Sigmoid colon (tissue), 7 donors: ENCODE measurements around the gene LIME1. TPM values are rescaled to one million over a fixed set of nuclear protein-coding genes. Genes with fewer than 3 reads are reported as not detected.
A peak's percentile ranks its signal among the peaks of the same experiment; 100 is the strongest.

ENCODE experiments used
- DNase-seq: peaks from one replicate; pipeline ENCODE4 v3.0.0-alpha.2; 2019
- H3K27ac ChIP-seq, 4 donors: fragments of 200-600 bp; sonication (generic); one replicate each; pipeline ENCODE4 v1.5.1; 2016 to 2019; ENCODE audit warnings: mild to moderate bottlenecking in 1 of 4
- H3K27me3 ChIP-seq, 3 donors: fragments of 200-600 bp; sonication (generic); one replicate each; pipeline ENCODE4 v1.5.1; 2019; ENCODE audit warnings: mild to moderate bottlenecking in 1 of 3
- H3K36me3 ChIP-seq, 4 donors: fragments of 200-600 bp; sonication (generic); one replicate each; pipeline ENCODE4 v1.5.1; 2016 to 2019
- H3K4me1 ChIP-seq, 4 donors: fragments of 200-600 bp; sonication (generic); one replicate each; pipeline ENCODE4 v1.5.1; 2017 to 2019
- H3K4me3 ChIP-seq, 4 donors: fragments of 200-600 bp; sonication (generic); one replicate each; pipeline ENCODE4 v1.5.1; 2017 to 2019; ENCODE audit warnings: mild to moderate bottlenecking in 2 of 4, moderate library complexity in 1 of 4
- H3K9me3 ChIP-seq, 4 donors: fragments of 200-600 bp in 3 of 4; sonication (generic) in 3 of 4; one replicate each; pipeline versions ENCODE4 v1.5.1 to v1.6.1; 2013 to 2019
- EP300 ChIP-seq, 4 donors: sonication (generic); formaldehyde crosslinking; IDR thresholded peaks; one replicate each; pipeline ENCODE4 v1.6.1; 2017; ENCODE audit warnings: antibody characterized with exemption in 4 of 4
- POLR2A ChIP-seq, 2 donors: fragments of 450-650 bp; IDR thresholded peaks; one replicate each; pipeline ENCODE4 v1.6.1; 2016; ENCODE audit warnings: antibody characterized with exemption in 2 of 2, mild to moderate bottlenecking in 2 of 2, moderate library complexity in 2 of 2
- POLR2AphosphoS5 ChIP-seq, 4 donors: sonication (generic); formaldehyde crosslinking; IDR thresholded peaks; one replicate each; pipeline ENCODE4 v1.6.1; 2017; ENCODE audit warnings: antibody characterized with exemption in 4 of 4
- WGBS, 2 donors: extraction: QIAGEN DNeasy Blood & Tissue Kit; methylation state at CpG; one replicate each; pipeline ENCODE4 v1.1.7; 2013; 5-methylcytosine and 5-hydroxymethylcytosine counted together
- intact Hi-C: fragments of 100-400 bp; cut with DNase I; formaldehyde crosslinking; loops from one replicate; pipeline ENCODE4 v1.15.1; 2023
- polyA plus RNA-seq, 3 donors: library from polyadenylated mRNA; stranded (reverse); fragments of 200-250 nt; gene quantifications; one replicate each; pipeline ENCODE4 v1.2.3, GENCODE V29; 2013
- total RNA-seq, 4 donors: library from RNA; depleted of rRNA; stranded (reverse); fragments of >200 nt; gene quantifications; one replicate each; pipeline ENCODE4 v1.1.0, GENCODE V29; 2016
- TF ChIP-seq, protein P1 (sequence below), 4 experiments: fragments of 450-650 bp in 3 of 4; fragments of 200-600 bp in 1 of 4; IDR thresholded peaks; one replicate each; pipeline ENCODE4 v1.5.1; 2016 to 2019; ENCODE audit warnings: antibody characterized with exemption in 4 of 4, mild to moderate bottlenecking in 3 of 4, moderate library complexity in 2 of 4
- donor health status: healthy with polysubstance abuse.
- donor health status: Bipolar disorder and iron deficiency.
- donor health status: healthy.

The LIME1 gene
- total and polyA plus RNA-seq, 7 donors, result 4.6 to 35.3 (median 6.4) TPM; not detected in 1

GRCh38 chr20:63740627-63741353, 4.3 kb downstream of the LIME1 start:
- intact Hi-C loops, result loop anchor here (2.0 to 5.0 kb wide), 2 partner anchors 114 to 523 kb away; partner anchors contain the start of genes GMEB2 and YTHDF1
- peaks cover 0 to 10% (median 0%) of the 10 kb centered on the region in 3 donors for H3K27me3 ChIP-seq
- peak; percentile 98 for DNase-seq
- WGBS, 2 donors, result 3 to 15% methylated on average over 29 of the region's 29 CpGs
- TF ChIP-seq EP300 (IDR thresholded peaks at IDR 0.05) (peak in 1 of 4 donors; percentile 1), POLR2AphosphoS5 (IDR thresholded peaks at IDR 0.05) (peak; percentile 77 to 83 (median 80)), POLR2A (IDR thresholded peaks at IDR 0.05) (peak; percentile 64 to 70)
- TF ChIP-seq, protein P1, sequence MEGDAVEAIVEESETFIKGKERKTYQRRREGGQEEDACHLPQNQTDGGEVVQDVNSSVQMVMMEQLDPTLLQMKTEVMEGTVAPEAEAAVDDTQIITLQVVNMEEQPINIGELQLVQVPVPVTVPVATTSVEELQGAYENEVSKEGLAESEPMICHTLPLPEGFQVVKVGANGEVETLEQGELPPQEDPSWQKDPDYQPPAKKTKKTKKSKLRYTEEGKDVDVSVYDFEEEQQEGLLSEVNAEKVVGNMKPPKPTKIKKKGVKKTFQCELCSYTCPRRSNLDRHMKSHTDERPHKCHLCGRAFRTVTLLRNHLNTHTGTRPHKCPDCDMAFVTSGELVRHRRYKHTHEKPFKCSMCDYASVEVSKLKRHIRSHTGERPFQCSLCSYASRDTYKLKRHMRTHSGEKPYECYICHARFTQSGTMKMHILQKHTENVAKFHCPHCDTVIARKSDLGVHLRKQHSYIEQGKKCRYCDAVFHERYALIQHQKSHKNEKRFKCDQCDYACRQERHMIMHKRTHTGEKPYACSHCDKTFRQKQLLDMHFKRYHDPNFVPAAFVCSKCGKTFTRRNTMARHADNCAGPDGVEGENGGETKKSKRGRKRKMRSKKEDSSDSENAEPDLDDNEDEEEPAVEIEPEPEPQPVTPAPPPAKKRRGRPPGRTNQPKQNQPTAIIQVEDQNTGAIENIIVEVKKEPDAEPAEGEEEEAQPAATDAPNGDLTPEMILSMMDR (IDR thresholded peaks at IDR 0.05), result no peak
- no peaks in the 10 kb centered on the region for H3K9me3 ChIP-seq
- peak overlapping the region; percentile 65 to 71 (median 66) for H3K4me3 ChIP-seq
- H3K36me3 ChIP-seq, result peaks cover 11 to 28% (median 15%) of the 10 kb centered on the region in 4 donors
- H3K27ac ChIP-seq, result peak overlapping the region; percentile 91 to 96 (median 96)
- peaks cover 0 to 43% (median 36%) of the 10 kb centered on the region in 4 donors for H3K4me1 ChIP-seq

- intact Hi-C loops, result loop anchor here (2.0 to 5.0 kb wide), 2 partner anchors 115 to 524 kb away; partner anchors contain the start of genes GMEB2 and YTHDF1
- H3K36me3 ChIP-seq, result peaks cover 11 to 23% (median 15%) of the 10 kb centered on the region in 4 donors
- peak overlapping the region; percentile 65 to 71 (median 66) for H3K4me3 ChIP-seq
- H3K9me3 ChIP-seq, result no peaks in the 10 kb centered on the region
- 38 to 56% methylated on average over 6 of the region's 6 CpGs for WGBS, 2 donors
- peak overlapping the region; percentile 91 to 96 (median 96) for H3K27ac ChIP-seq
- H3K4me1 ChIP-seq, result peaks cover 0 to 43% (median 36%) of the 10 kb centered on the region in 4 donors
- H3K27me3 ChIP-seq, result peaks cover 0 to 10% (median 0%) of the 10 kb centered on the region in 3 donors
- TF ChIP-seq EP300 (IDR thresholded peaks at IDR 0.05) (no peak), POLR2A (IDR thresholded peaks at IDR 0.05) (no peak), POLR2AphosphoS5 (IDR thresholded peaks at IDR 0.05) (no peak)
- TF ChIP-seq, protein P1 (IDR thresholded peaks at IDR 0.05), result no peak
- DNase-seq, result no peak
Measured at GRCh38 chr20:63741354-63741675, 4.9 kb downstream of the LIME1 start.

DNA sequence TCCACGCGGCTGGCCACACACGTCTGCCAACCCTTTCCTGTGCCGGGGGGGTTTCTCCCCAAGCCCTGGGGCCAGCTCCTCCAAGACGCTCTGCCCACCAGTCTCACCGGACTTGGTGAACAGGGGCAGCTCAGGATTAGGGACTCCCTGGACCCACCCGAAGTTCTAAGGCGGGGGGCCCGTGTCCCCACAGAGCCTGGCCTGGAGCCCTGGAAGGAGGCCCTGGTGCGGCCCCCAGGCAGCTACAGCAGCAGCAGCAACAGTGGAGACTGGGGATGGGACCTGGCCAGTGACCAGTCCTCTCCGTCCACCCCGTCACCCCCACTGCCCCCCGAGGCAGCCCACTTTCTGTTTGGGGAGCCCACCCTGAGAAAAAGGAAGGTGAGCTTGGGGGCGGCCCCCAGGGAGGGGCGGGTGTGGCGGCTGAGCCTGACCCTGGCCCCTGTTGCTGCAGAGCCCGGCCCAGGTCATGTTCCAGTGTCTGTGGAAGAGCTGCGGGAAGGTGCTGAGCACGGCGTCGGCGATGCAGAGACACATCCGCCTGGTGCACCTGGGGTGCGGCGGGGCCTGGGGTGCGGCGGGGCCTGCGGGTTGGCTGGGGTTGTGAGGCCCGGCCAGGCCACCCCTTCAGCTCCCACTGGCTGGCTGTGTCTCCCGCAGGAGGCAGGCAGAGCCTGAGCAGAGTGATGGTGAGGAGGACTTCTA, 5.4 kb downstream of the LIME1 start:
- H3K4me1 ChIP-seq, result peaks cover 0 to 43% (median 36%) of the 10 kb centered on the region in 4 donors
- peak; percentile 68 for DNase-seq

GRCh38 chr20:63742381-63743024, 6.0 kb downstream of the LIME1 start:
- no peak for DNase-seq
- Histone ChIP-seq H3K27ac (peak overlapping the region; percentile 27 to 96 (median 93)), H3K36me3 (peaks cover 11 to 20% (median 15%) of the 10 kb centered on the region in 4 donors), H3K9me3 (no peaks in the 10 kb centered on the region), H3K4me3 (no peak overlapping the region), H3K27me3 (peaks cover 0 to 8% (median 0%) of the 10 kb centered on the region in 3 donors), H3K4me1 (peaks cover 0 to 37% (median 34%) of the 10 kb centered on the region in 4 donors)
- TF ChIP-seq, protein P1 (IDR thresholded peaks at IDR 0.05), result no peak
- TF ChIP-seq POLR2AphosphoS5 (IDR thresholded peaks at IDR 0.05) (no peak), EP300 (IDR thresholded peaks at IDR 0.05) (no peak), POLR2A (IDR thresholded peaks at IDR 0.05) (no peak)
- intact Hi-C loops, result loop anchor here (5.0 kb wide), 1 partner anchor 525 kb away; the partner anchor contains the start of gene YTHDF1
- WGBS, 2 donors, result 90 to 92% methylated on average over 37 of the region's 37 CpGs

More for the DNA sequence above, 5.4 kb downstream of the LIME1 start:
- Histone ChIP-seq H3K4me3 (peak overlapping the region in 3 of 4 donors; percentile 65 to 71 (median 66)), H3K27ac (peak overlapping the region; percentile 91 to 96 (median 96)), H3K9me3 (no peaks in the 10 kb centered on the region), H3K36me3 (peaks cover 11 to 20% (median 15%) of the 10 kb centered on the region in 4 donors), H3K27me3 (peaks cover 0 to 10% (median 0%) of the 10 kb centered on the region in 3 donors)
- 86 to 90% methylated on average over 30 of the region's 30 CpGs for WGBS, 2 donors
- intact Hi-C loops, result loop anchor here (2.0 to 5.0 kb wide), 2 partner anchors 115 to 525 kb away; partner anchors contain the start of genes GMEB2 and YTHDF1
- TF ChIP-seq, protein P1 (IDR thresholded peaks at IDR 0.05), result no peak
- TF ChIP-seq EP300 (IDR thresholded peaks at IDR 0.05), result no peak
- TF ChIP-seq POLR2AphosphoS5 (IDR thresholded peaks at IDR 0.05), result no peak
